Gastroesophageal sphincter (tissue), 4 donors: ENCODE measurements around the gene U2AF1L4. TPM values are rescaled to one million over a fixed set of nuclear protein-coding genes. Genes with fewer than 3 reads are reported as not detected.

Experiments used
- ATAC-seq: fragments of 150-250 bp; one replicate; pipeline ENCODE4 v1.9.1; 2016; ENCODE audit warnings: mild to moderate bottlenecking, moderate library complexity
- H3K27ac ChIP-seq, 4 donors: fragments of 200-600 bp; sonication (generic) in 3 of 4; 1 replicate in 3 of 4; 2 replicates in 1 of 4; pipeline ENCODE4 v1.5.1; 2016 to 2019
- H3K27me3 ChIP-seq: fragments of 200-600 bp; sonication (generic); one replicate; pipeline ENCODE4 v1.5.1; 2019
- H3K36me3 ChIP-seq, 2 donors: fragments of 200-600 bp; sonication (generic); one replicate each; pipeline ENCODE4 v1.5.1; 2019; ENCODE audit warnings: control low read depth in 1 of 2
- H3K4me1 ChIP-seq, 3 donors: fragments of 200-600 bp; sonication (generic); 1 replicate in 2 of 3; 2 replicates in 1 of 3; pipeline ENCODE4 v1.5.1; 2016 to 2019; ENCODE audit warnings: control low read depth in 2 of 3
- H3K4me3 ChIP-seq, 2 donors: fragments of 200-600 bp; sonication (generic); one replicate each; pipeline ENCODE4 v1.5.1; 2019; ENCODE audit warnings: mild to moderate bottlenecking in 1 of 2, moderate library complexity in 1 of 2
- H3K9me3 ChIP-seq, 3 donors: fragments of 200-600 bp; sonication (generic); one replicate each; pipeline ENCODE4 v1.5.1; 2017 to 2019; ENCODE audit warnings: control low read depth in 2 of 3
- CTCF ChIP-seq, 4 experiments: fragments of 200-600 bp in 2 of 4; fragments of 450-650 bp in 2 of 4; sonication (generic) in 1 of 4; IDR thresholded peaks; one replicate each; pipeline ENCODE4 v1.5.1; 2017 to 2019; ENCODE audit warnings: antibody characterized with exemption in 4 of 4, mild to moderate bottlenecking in 2 of 4, moderate library complexity in 2 of 4
- EP300 ChIP-seq: sonication (generic); formaldehyde crosslinking; IDR thresholded peaks from one replicate; pipeline ENCODE4 v1.6.1; 2017; ENCODE audit warnings: antibody characterized with exemption, mild to moderate bottlenecking
- POLR2A ChIP-seq, 2 donors: fragments of 450-650 bp; IDR thresholded peaks; one replicate each; pipeline ENCODE4 v1.6.1; 2017; ENCODE audit warnings: antibody characterized with exemption in 2 of 2, mild to moderate bottlenecking in 2 of 2, moderate library complexity in 1 of 2
- POLR2AphosphoS5 ChIP-seq: sonication (generic); formaldehyde crosslinking; IDR thresholded peaks from one replicate; pipeline ENCODE4 v1.6.1; 2017; ENCODE audit warnings: antibody characterized with exemption
- WGBS, 2 donors: methylation state at CpG; one replicate each; pipeline ENCODE4 v1.1.5; 2018; ENCODE audit warnings: low coverage in 1 of 2; 5-methylcytosine and 5-hydroxymethylcytosine counted together
- total RNA-seq, 4 donors: library from RNA; depleted of rRNA; stranded (reverse); fragments of >200 nt; gene quantifications; one replicate each; pipeline ENCODE4 v1.1.0, GENCODE V29; 2016

Gene U2AF1L4
- total RNA-seq, 4 donors from 2014 or later, result 7.5 to 29.3 (median 23.7) TPM

- ATAC-seq, result no peak
- WGBS, 2 donors, result 84 to 100% methylated on average over 1 to 2 of the region's 5 CpGs
- no peaks in the 10 kb centered on the region for H3K9me3 ChIP-seq
- peaks cover 0 to 68% (median 28%) of the 10 kb centered on the region in 3 donors for H3K4me1 ChIP-seq
- no peaks in the 10 kb centered on the region for H3K27me3 ChIP-seq
- peak overlapping the region in 2 of 4 donors; percentile 87 for H3K27ac ChIP-seq
- TF ChIP-seq POLR2AphosphoS5 (no peak), EP300 (no peak), CTCF (IDR thresholded peaks at IDR 0.05) (no peak), POLR2A (IDR thresholded peaks at IDR 0.05) (no peak)
- H3K4me3 ChIP-seq, result no peak overlapping the region
- H3K36me3 ChIP-seq, result peaks cover 0 to 43% of the 10 kb centered on the region in 2 donors
Observed at GRCh38 chr19:35750167-35750566, 4.9 kb upstream of the U2AF1L4 start.

GRCh38 chr19:35748106-35749020, 3.1 kb upstream of the U2AF1L4 start, which contains the start of gene LIN37:
TSS of gene LIN37 (plus strand) at chr19:35748576. CDS start at chr19:35748725, 149 bp downstream.
- peak; percentile 93 for ATAC-seq
- peak; percentile 79 to 87 for TF ChIP-seq POLR2A (IDR thresholded peaks at IDR 0.05)
- peak; percentile 93 for TF ChIP-seq POLR2AphosphoS5
- TF ChIP-seq CTCF (IDR thresholded peaks at IDR 0.05), result peak in 2 of 4 experiments; percentile 14 to 15
- TF ChIP-seq EP300, result no peak
- peak within 1 kb of the TSS; percentile 70 to 87 (median 87) for H3K27ac ChIP-seq
- peaks cover 0 to 34% of the 10 kb centered on the region in 2 donors for H3K36me3 ChIP-seq
- no peaks in the 10 kb centered on the region for H3K9me3 ChIP-seq
- WGBS, 2 donors, result 2 to 3% methylated on average over 17 to 19 of the region's 45 CpGs
- H3K4me1 ChIP-seq, result peaks cover 0 to 61% (median 28%) of the 10 kb centered on the region in 3 donors
- peak within 1 kb of the TSS; percentile 79 to 81 for H3K4me3 ChIP-seq
- no peaks in the 10 kb centered on the region for H3K27me3 ChIP-seq

GRCh38 chr19:35746531-35746930, 1.3 kb upstream of the U2AF1L4 start:
- TF ChIP-seq CTCF (IDR thresholded peaks at IDR 0.05), result no peak
- TF ChIP-seq EP300, result no peak
- no peak for TF ChIP-seq POLR2AphosphoS5
- TF ChIP-seq POLR2A (IDR thresholded peaks at IDR 0.05), result no peak
- Histone ChIP-seq H3K4me1 (peaks cover 0 to 73% (median 28%) of the 10 kb centered on the region in 3 donors), H3K36me3 (peaks cover 0 to 27% of the 10 kb centered on the region in 2 donors), H3K9me3 (no peaks in the 10 kb centered on the region), H3K4me3 (peak overlapping the region in 1 of 2 donors; percentile 86), H3K27ac (peak overlapping the region in 1 of 4 donors; percentile 100), H3K27me3 (no peaks in the 10 kb centered on the region)
- no peak for ATAC-seq
- 81% methylated on average over 4 of the region's 5 CpGs; no CpG with 5 or more reads in 1 of the 2 donors for WGBS, 2 donors

GRCh38 chr19:35746087-35746462, 857 bp upstream of the U2AF1L4 start:
- TF ChIP-seq POLR2A (IDR thresholded peaks at IDR 0.05) (no peak), CTCF (IDR thresholded peaks at IDR 0.05) (no peak), EP300 (no peak), POLR2AphosphoS5 (no peak)
- no peak for ATAC-seq
- peak overlapping the region; percentile 61 to 100 (median 94) for H3K27ac ChIP-seq
- no peaks in the 10 kb centered on the region for H3K27me3 ChIP-seq
- H3K4me3 ChIP-seq, result peak overlapping the region; percentile 76 to 86
- peaks cover 0 to 78% (median 31%) of the 10 kb centered on the region in 3 donors for H3K4me1 ChIP-seq
- peaks cover 0 to 23% of the 10 kb centered on the region in 2 donors for H3K36me3 ChIP-seq
- WGBS, 2 donors, result 0 to 3% methylated on average over 2 to 3 of the region's 4 CpGs
- H3K9me3 ChIP-seq, result no peaks in the 10 kb centered on the region
